ENCODE measurements around the gene ABCC9.

Gene ABCC9

DNA sequence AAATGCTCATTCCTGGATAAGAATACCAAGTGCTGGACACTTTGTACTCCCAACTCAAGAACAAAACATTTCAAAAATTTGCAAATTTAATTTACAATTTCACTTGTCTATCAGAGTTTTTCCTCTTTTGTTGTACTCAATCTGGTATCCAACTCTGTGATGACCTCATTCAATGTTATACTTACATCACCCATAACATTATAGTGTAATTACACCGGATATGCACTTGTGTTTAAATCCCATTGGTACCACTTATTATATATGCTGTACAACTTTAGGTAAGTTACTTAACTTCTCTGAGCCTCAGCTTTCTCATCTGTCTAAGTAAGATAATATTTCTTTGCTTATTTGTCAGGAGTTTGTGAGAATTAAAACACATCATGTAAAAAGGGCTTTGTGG, 90.1 kb downstream of the ABCC9 start:
- TF ChIP-seq, protein P1, sequence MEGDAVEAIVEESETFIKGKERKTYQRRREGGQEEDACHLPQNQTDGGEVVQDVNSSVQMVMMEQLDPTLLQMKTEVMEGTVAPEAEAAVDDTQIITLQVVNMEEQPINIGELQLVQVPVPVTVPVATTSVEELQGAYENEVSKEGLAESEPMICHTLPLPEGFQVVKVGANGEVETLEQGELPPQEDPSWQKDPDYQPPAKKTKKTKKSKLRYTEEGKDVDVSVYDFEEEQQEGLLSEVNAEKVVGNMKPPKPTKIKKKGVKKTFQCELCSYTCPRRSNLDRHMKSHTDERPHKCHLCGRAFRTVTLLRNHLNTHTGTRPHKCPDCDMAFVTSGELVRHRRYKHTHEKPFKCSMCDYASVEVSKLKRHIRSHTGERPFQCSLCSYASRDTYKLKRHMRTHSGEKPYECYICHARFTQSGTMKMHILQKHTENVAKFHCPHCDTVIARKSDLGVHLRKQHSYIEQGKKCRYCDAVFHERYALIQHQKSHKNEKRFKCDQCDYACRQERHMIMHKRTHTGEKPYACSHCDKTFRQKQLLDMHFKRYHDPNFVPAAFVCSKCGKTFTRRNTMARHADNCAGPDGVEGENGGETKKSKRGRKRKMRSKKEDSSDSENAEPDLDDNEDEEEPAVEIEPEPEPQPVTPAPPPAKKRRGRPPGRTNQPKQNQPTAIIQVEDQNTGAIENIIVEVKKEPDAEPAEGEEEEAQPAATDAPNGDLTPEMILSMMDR (IDR thresholded peaks at IDR 0.05; ENCODE audit: extremely low read depth, missing control alignments) = no peak
- DNase-seq (ENCODE audit: low spot score) = no peak

DNA sequence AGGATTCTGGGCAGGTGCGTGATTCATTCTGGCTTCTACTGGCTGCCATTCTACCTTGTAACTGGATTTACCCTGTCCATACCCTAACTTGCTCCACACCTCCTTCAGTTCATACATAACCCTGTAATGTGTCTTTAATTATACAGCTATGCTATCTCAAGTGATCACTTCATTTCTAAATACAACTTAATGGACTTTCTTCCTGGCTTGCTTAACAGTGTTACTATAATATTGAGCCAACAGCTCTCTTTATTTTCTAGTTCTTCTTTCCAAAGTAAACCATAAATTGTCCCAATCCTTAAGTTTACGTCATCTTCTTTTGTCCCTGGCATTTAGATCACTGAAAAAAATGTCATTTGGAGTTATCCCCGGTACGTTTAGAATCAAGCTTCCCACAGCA, 90.8 kb downstream of the ABCC9 start:
- no peak for DNase-seq (ENCODE audit: low spot score)
- TF ChIP-seq, protein P1 (IDR thresholded peaks at IDR 0.05; ENCODE audit: extremely low read depth, missing control alignments) = no peak

DNA sequence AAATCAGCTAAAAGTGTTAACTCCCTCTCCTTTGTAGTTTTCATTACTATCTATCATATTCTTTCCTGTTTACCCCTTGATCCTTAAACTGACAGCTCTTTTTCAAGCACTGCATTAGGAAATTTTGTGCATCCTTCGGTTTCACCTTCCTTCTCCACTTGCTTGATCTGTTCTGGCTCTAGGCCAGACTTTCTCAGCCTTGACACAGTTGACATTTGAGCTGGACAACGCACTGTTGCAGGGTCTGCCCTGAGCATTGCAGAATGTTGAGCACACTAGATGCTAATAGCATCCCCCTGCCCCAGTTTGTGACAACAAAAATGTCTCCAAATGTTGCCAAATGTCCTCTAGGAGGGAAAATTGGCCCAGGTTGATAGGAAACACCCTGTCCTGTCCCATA, 91.3 kb downstream of the ABCC9 start:
- TF ChIP-seq, protein P1 (IDR thresholded peaks at IDR 0.05; ENCODE audit: extremely low read depth, missing control alignments) = no peak
- DNase-seq (ENCODE audit: low spot score) = no peak

DNA sequence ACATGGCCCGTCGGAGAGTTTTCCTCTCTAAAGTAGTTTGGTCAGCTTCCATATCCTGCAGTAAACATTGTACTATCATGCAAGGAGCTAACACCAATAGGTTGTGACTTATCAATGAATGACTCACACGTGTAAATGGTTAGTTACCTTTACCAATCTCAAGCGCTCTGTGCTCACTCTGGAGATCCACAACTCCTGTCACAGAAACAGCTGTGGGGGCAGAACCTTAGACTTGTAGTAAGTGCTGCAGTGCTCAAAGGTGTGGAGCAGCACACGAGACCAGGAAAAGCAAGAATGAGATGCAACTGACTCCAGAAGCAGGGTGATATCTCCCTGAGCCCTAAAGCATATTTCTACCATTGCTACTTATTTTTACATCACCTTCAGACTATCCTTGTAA, 93.0 kb downstream of the ABCC9 start:
- TF ChIP-seq, protein P1 (IDR thresholded peaks at IDR 0.05; ENCODE audit: extremely low read depth, missing control alignments) = no peak
- no peak for DNase-seq (ENCODE audit: low spot score)

DNA sequence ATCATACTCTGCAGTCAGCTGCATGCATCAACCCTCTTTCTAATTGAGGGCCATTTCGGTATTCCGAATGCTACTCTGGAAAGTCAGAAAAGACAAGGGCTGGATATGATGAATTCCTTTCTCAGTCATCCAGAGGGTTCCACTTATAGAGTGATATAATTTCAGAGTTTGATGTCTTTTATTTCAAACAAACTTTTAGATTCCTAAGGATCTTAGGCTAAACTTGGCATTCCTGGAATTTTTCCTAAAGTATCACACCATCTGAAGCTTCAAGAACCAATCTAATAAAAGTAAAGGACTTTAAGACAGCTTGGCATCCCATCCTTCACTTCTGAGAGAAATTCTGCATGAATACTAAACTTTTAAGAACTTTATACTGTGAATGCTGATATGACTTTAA, 97.4 kb downstream of the ABCC9 start:
- no peak for DNase-seq (ENCODE audit: low spot score)
- TF ChIP-seq, protein P1 (IDR thresholded peaks at IDR 0.05; ENCODE audit: extremely low read depth, missing control alignments) = no peak

DNA sequence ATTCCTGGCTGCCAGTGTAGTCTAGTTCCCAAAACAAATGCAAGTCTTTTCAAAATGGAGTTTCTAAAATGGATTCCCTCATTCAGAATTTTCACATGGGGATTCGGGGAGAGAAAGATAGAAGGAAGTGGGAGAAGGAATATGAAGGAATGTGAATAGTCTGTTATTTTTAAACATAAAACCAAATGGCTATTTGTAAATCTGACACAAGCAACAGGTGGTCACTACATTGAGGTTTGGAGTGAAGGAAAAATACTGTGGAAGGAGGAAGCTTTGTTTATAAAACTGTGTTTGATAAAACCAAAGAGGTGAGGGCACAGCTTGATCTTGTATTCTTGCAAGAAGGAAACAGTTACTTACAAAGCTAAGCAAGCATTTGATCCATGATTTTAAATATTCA, 101.5 kb downstream of the ABCC9 start:
- TF ChIP-seq, protein P1 (IDR thresholded peaks at IDR 0.05; ENCODE audit: extremely low read depth, missing control alignments) = no peak
- no peak for DNase-seq (ENCODE audit: low spot score)

DNA sequence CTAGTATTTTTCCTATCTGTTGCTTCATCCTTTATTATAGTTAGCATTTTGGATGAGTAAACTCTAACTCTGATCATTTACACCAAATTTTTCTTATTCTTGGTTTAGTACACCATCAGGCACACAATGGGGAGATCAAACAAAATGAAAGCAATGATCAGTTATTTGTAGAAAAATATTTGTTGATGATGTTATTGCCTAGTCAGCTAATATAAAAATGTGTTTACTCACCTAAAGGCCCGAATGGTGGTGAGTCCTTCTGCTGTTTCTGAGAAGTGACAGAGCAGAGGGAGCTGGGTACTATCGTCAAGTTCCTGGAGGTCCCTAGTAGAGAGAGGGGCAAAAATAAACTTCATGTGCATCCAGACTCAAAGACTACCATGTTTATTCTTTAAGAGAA, 103.4 kb downstream of the ABCC9 start:
- TF ChIP-seq, protein P1 (IDR thresholded peaks at IDR 0.05; ENCODE audit: extremely low read depth, missing control alignments) = no peak

More for the DNA sequence above, 103.4 kb downstream of the ABCC9 start:
- no peak for DNase-seq (ENCODE audit: low spot score)
